B cell (primary cell): ENCODE results near the gene NAB1. TPM values are rescaled to one million over a fixed set of nuclear protein-coding genes. Genes with fewer than 3 reads are reported as not detected.

Experiments used
- ATAC-seq: fragments of 200-7000 bp; cut with Tn5 transposase; one replicate; pipeline ENCODE4 v1.10.0; 2021; ENCODE audit warnings: low read depth, mild to moderate bottlenecking, moderate number of reproducible peaks, moderate library complexity
- CTCF ChIA-PET: fragments of 350-600 bp; sonication (Branson Sonifier 250); formaldehyde crosslinking; loops from one replicate; lab custom pipeline; 2021; ENCODE audit warnings: antibody characterized with exemption, inconsistent platforms; lab: Charles Lee
- POLR2A ChIA-PET: fragments of 350-600 bp; sonication (Branson Sonifier 250); formaldehyde crosslinking; loops from one replicate; lab custom pipeline; 2021; ENCODE audit warnings: antibody characterized with exemption; lab: Charles Lee
- DNase-seq: peaks from one replicate; pipeline ENCODE4 v3.0.0; 2013
- H2AFZ ChIP-seq: 2 replicates; pipeline ENCODE4 v1.6.1; 2012; ENCODE audit warnings: mild to moderate bottlenecking, low read depth, low read length; ENCODE audit not compliant: insufficient read depth, poor library complexity, severe bottlenecking
- H3K27ac ChIP-seq, 2 donors: 1 replicate in 1 of 2; 2 replicates in 1 of 2; pipeline ENCODE4 v1.5.1; 2012 to 2013; ENCODE audit warnings: low read length in 2 of 2, mild to moderate bottlenecking in 2 of 2, moderate library complexity in 1 of 2
- H3K27me3 ChIP-seq, 4 experiments: fragments of 200-600 bp in 1 of 4; sonication (generic) in 1 of 4; replicated peaks in 1 of 4; 1 replicate in 2 of 4; 2 replicates in 2 of 4; pipeline versions ENCODE4 v1.6.1 to v1.7.0; 2013 to 2016; ENCODE audit warnings: low read length in 3 of 4, mild to moderate bottlenecking in 2 of 4, mixed read lengths in 1 of 4, moderate library complexity in 1 of 4; ENCODE audit not compliant: insufficient read depth in 4 of 4, control insufficient read depth in 3 of 4; ENCODE audit errors: control extremely low read depth in 1 of 4
- H3K36me3 ChIP-seq, 2 experiments: replicated peaks in 1 of 2; 1 replicate in 1 of 2; 2 replicates in 1 of 2; pipeline versions ENCODE4 v1.6.1 to v1.7.1; 2013; ENCODE audit warnings: low read length in 1 of 2; ENCODE audit not compliant: insufficient read depth in 2 of 2, control insufficient read depth in 1 of 2; ENCODE audit errors: control extremely low read depth in 1 of 2, extremely low read depth in 1 of 2
- H3K4me1 ChIP-seq, 2 donors: fragments of 200-600 bp in 1 of 2; sonication (generic) in 1 of 2; 1 replicate in 1 of 2; 2 replicates in 1 of 2; pipeline versions ENCODE4 v1.5.1 to v1.6.1; 2013 to 2017; ENCODE audit warnings: low read length in 2 of 2; ENCODE audit not compliant: control insufficient read depth in 2 of 2, insufficient read depth in 2 of 2
- H3K4me2 ChIP-seq: replicated peaks from 2 replicates; pipeline ENCODE3; 2012; ENCODE audit warnings: mild to moderate bottlenecking, low read depth, low read length; ENCODE audit not compliant: poor library complexity, severe bottlenecking
- H3K4me3 ChIP-seq, 5 experiments: fragments of 200-600 bp in 1 of 5; sonication (generic) in 1 of 5; 1 replicate in 3 of 5; 2 replicates in 2 of 5; pipeline versions ENCODE4 v1.5.1 to v1.7.0; 2011 to 2016; ENCODE audit warnings: low read length in 4 of 5, mild to moderate bottlenecking in 4 of 5, low read depth in 2 of 5, control low read depth in 1 of 5, moderate library complexity in 1 of 5; ENCODE audit not compliant: insufficient read depth in 1 of 5; ENCODE audit errors: control extremely low read depth in 1 of 5, extremely low read depth in 1 of 5
- H3K79me2 ChIP-seq: fragments of 200-600 bp; sonication (generic); one replicate; pipeline ENCODE4 v1.6.0; 2016; ENCODE audit warnings: low read length; ENCODE audit not compliant: control insufficient read depth, insufficient read depth
- H3K9ac ChIP-seq: fragments of 200-600 bp; sonication (generic); 2 replicates; pipeline ENCODE4 v1.6.1; 2017; ENCODE audit warnings: mild to moderate bottlenecking, low read length, moderate library complexity
- H3K9me3 ChIP-seq, 3 donors: one replicate each; pipeline versions ENCODE4 v1.6.1 to v1.7.1; 2013; ENCODE audit warnings: low read length in 2 of 3; ENCODE audit not compliant: control insufficient read depth in 2 of 3, insufficient read depth in 1 of 3; ENCODE audit errors: control extremely low read depth in 1 of 3
- H4K20me1 ChIP-seq: 2 replicates; pipeline ENCODE4 v1.6.0; 2012; ENCODE audit warnings: mild to moderate bottlenecking, low read length; ENCODE audit not compliant: insufficient read depth, control insufficient read depth, poor library complexity, severe bottlenecking
- H3K27ac Mint-ChIP-seq: one replicate; pipeline ENCODE4 v1.8.0; 2021; ENCODE audit warnings: mixed read lengths
- H3K27me3 Mint-ChIP-seq: one replicate; pipeline ENCODE4 v1.8.0; 2021; ENCODE audit warnings: mixed read lengths
- H3K4me1 Mint-ChIP-seq: one replicate; pipeline ENCODE4 v1.8.0; 2021; ENCODE audit warnings: mixed read lengths
- H3K4me3 Mint-ChIP-seq: one replicate; pipeline ENCODE4 v1.8.0; 2021; ENCODE audit warnings: mixed read lengths
- H3K9me3 Mint-ChIP-seq: one replicate; pipeline ENCODE4 v1.8.0; 2022; ENCODE audit warnings: mixed read lengths; ENCODE audit not compliant: insufficient read depth
- CTCF ChIP-seq: fragments of 200-600 bp; IDR thresholded peaks from one replicate; pipeline ENCODE4 v1.8.0; 2022; ENCODE audit warnings: antibody characterized with exemption, mild to moderate bottlenecking
- EZH2 ChIP-seq: IDR thresholded peaks from 2 replicates; pipeline ENCODE4 v1.6.1; 2012; ENCODE audit warnings: borderline replicate concordance, low read depth, mild to moderate bottlenecking, moderate library complexity, low read length; ENCODE audit not compliant: insufficient read depth, poor library complexity, severe bottlenecking
- WGBS: methylation state at CpG from one replicate; pipeline ENCODE4 v1.1.5; 2013; ENCODE audit warnings: missing lambda C conversion rate; ENCODE audit not compliant: insufficient coverage; 5-methylcytosine and 5-hydroxymethylcytosine counted together
- intact Hi-C: fragments of 100-400 bp; cut with micrococcal nuclease; formaldehyde crosslinking; loops from one replicate; pipeline ENCODE4 v1.10.0; 2022
- polyA plus RNA-seq: library from polyadenylated mRNA; depleted of rRNA; stranded (reverse); fragments of >200 nt; gene quantifications from 2 replicates; pipeline ENCODE4 v1.2.3, GENCODE V29; 2012
- total RNA-seq, 2 donors: library from RNA; stranded (reverse); fragments of 120-200 nt in 1 of 2; gene quantifications; 1 replicate in 1 of 2; 2 replicates in 1 of 2; pipeline versions ENCODE4 v1.2.3 to v1.2.4, GENCODE V29; 2013 to 2022

Gene NAB1
- total and polyA plus RNA-seq, 2 donors (not counting 1 experiment from before 2014, with no cell fraction given), result 6.3 to 24.9 TPM

- no peak overlapping the region for H3K9ac ChIP-seq
- peaks cover 0 to under 1% of the 10 kb centered on the region in 2 donors for H3K4me1 ChIP-seq
- no peak overlapping the region for H3K4me3 Mint-ChIP-seq
- H3K36me3 ChIP-seq, result peaks cover 2 to 8% of the 10 kb centered on the region in 2 experiments
- H3K4me2 ChIP-seq, result no peak overlapping the region
- no peak overlapping the region for H3K27ac Mint-ChIP-seq
- no peaks in the 10 kb centered on the region for H3K9me3 ChIP-seq
- POLR2A ChIA-PET, result no interaction called here
- H3K79me2 ChIP-seq, result no peaks in the 10 kb centered on the region
- TF ChIP-seq CTCF (no peak), EZH2 (no peak)
- H3K27ac ChIP-seq, result no peak overlapping the region
- ATAC-seq (no peak), DNase-seq (no peak)
- H2AFZ ChIP-seq, result no peak overlapping the region
- CTCF ChIA-PET, result no interaction called here
- no peaks in the 10 kb centered on the region for H3K27me3 Mint-ChIP-seq
- no peaks in the 10 kb centered on the region for H4K20me1 ChIP-seq
- 100% methylated on average over 1 of the region's 3 CpGs for WGBS
- intact Hi-C loops, result loop anchor here (10.0 kb wide), 1 partner anchor 601 kb away; no protein-coding TSS in a partner anchor
- H3K9me3 Mint-ChIP-seq, result no peaks in the 10 kb centered on the region
- peaks cover 5% of the 10 kb centered on the region for H3K4me1 Mint-ChIP-seq
- H3K27me3 ChIP-seq, result no peaks in the 10 kb centered on the region
- H3K4me3 ChIP-seq, result no peak overlapping the region
These were observed 36.5 kb downstream of the NAB1 start for GRCh38 chr2:190685333-190685732.

GRCh38 chr2:190693533-190694232 is 44.8 kb downstream of the NAB1 start:
- intact Hi-C loops, result no loop called here
- DNase-seq, result no peak
- no peaks in the 10 kb centered on the region for H3K79me2 ChIP-seq
- Mint-ChIP-seq H3K9me3 (no peaks in the 10 kb centered on the region), H3K27ac (no peak overlapping the region), H3K27me3 (no peaks in the 10 kb centered on the region), H3K4me1 (no peaks in the 10 kb centered on the region), H3K4me3 (no peak overlapping the region)
- TF ChIP-seq CTCF, result no peak
- TF ChIP-seq EZH2, result no peak
- no peak overlapping the region for H3K4me2 ChIP-seq
- ChIA-PET POLR2A (no interaction called here), CTCF (interaction anchor here (1.1 to 1.8 kb wide), 2 partner anchors 14 to 17 kb away, joined by 3 to 4 read pairs; no protein-coding TSS in a partner anchor)
- H3K4me1 ChIP-seq, result no peaks in the 10 kb centered on the region
- no peak overlapping the region for H3K27ac ChIP-seq
- no peak overlapping the region for H3K4me3 ChIP-seq
- no peaks in the 10 kb centered on the region for H4K20me1 ChIP-seq
- no peaks in the 10 kb centered on the region for H3K9me3 ChIP-seq
- no peaks in the 10 kb centered on the region for H3K27me3 ChIP-seq
- WGBS, result no CpG with 5 or more reads among the region's 2 CpGs
- no peak overlapping the region for H3K9ac ChIP-seq
- H3K36me3 ChIP-seq, result peaks cover 4 to 6% of the 10 kb centered on the region in 2 experiments
- ATAC-seq, result no peak
- no peak overlapping the region for H2AFZ ChIP-seq
